MV-4-11 (cell line): ENCODE results near the gene CDRT15L2.
"Not testable (repeated sequence)": the region's sequence is repeated elsewhere in the genome, so short reads cannot be mapped to it uniquely, and the experiment has no call there.

Experiments used
- DNase-seq: peaks from one replicate; lab custom pipeline; 2025; lab: John Stamatoyannopoulos, UW

CDRT15L2 gene

GRCh38 chr17:20575071-20575470 lies 4.5 kb upstream of the CDRT15L2 start:
- DNase-seq = not testable (repeated sequence)

DNA sequence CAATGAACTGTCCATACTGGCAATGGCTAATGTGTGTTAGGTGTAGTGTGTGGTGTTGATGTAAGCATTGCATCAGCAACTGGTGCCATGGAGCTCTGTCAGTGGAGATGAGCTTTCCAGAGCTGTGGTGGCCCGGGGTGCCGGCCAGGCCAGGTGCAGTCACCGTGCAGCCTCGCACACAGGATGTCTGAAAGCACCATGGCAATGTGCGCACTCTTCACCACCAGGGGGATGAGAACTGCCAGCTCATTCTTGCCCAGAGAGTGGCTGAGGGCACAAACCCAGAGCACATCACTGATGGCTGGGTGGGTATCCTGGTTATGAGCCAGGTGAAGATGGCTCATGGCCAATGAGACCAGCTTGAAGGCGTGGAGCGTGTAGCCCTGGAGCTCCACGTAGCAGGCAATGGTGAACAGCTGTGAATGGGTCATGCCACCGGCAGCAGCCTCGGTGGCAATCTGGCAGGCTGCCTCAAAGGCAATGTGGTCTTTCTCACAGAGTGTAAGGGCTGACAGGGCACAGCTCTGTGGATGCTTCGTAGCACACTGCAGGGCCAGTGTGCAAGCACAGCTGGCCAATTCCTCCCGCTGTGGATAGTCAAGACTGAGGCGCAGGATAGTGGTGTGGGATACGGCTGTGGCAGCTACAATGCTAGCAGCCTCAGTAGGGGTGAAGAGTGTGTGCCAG lies 4.5 kb downstream of the CDRT15L2 start:
- DNase-seq = not testable (repeated sequence)

DNA sequence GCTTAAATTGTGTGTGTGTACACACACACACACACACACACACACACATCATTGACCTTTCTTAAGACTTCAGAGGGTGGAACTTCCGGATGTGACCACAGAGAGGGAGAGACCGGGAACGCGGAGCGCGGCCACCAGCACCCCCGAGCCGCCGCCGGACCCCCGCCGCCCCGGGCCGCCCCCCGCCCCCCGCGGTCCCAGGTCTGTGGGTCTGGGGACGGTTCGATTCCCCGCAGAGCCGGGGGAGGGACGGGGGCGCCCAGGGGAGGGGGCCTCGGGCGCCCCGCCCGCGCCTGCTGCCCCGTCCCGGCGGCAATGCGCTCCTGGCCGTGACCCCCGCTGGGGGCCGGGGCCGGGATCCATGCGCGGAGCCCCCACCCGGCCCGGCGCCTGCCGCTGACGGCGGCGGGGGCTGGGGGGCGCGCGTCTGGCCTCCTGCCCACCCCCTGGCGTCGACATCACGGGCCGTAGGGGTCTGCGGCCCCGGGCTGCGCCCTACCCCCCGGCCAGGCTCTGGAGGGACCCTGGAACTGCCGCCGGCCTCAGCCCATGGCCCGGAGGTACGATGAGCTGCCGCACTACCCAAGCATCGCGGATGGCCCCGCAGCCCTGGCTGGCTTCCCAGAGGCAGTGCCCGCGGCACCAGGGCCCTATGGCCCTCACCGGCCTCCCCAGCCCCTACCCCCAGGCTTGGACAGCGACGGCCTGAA lies 9.4 kb downstream of the CDRT15L2 start:
- not testable (repeated sequence) for DNase-seq

DNA sequence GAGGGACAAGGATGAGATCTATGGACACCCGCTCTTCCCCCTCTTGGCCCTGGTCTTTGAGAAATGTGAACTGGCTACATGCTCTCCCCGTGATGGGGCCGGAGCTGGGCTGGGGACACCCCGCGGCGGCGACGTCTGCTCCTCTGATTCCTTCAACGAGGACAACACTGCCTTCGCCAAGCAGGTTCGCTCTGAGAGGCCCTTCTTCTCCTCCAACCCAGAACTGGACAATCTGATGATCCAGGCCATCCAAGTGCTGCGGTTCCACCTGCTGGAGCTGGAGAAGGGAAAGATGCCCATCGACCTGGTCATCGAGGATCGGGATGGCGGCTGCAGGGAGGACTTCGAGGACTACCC lies 9.9 kb downstream of the CDRT15L2 start:
- DNase-seq = not testable (repeated sequence)

GRCh38 chr17:20591040-20591439 lies 11.5 kb downstream of the CDRT15L2 start:
- not testable (repeated sequence) for DNase-seq

DNA sequence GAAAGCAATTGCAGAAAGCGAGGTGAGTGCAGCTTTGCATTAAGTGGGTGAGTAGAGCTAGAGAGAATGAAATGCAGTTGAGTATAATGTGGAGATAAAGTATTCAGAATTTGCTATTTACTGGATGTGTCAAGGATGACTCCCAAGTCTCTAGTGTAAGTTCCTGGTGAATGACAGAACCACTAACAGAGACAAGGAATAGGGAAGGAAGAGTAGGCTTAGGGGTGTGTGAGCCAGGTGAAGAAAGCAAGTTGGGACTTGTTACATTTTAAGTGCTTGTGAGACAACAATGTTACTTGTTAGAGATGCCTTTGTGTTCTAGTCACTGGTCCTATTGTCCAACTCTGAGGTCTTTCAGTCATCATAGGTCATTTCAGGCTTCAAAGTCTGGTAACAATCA lies 26.0 kb downstream of the CDRT15L2 start:
- not testable (repeated sequence) for DNase-seq

DNA sequence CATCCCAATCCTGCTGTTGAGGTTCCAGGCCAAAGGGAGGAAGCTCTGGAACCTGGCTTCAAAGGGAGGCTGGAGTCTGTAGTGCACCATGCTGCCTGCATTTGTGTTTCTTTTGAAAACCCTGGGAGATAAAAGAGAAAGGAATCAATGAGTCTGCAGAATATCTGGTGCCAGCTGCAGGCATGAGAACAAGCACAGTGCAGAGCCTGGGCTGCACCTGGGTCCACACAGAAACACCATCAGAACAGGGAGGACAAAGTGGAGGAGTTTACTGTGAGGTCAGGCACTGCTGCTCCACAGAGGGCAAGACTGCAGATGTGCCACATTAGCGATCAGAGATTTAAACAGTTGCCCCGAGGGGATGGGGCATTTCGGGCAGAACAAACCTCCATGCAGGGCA lies 30.0 kb downstream of the CDRT15L2 start:
- not testable (repeated sequence) for DNase-seq

DNA sequence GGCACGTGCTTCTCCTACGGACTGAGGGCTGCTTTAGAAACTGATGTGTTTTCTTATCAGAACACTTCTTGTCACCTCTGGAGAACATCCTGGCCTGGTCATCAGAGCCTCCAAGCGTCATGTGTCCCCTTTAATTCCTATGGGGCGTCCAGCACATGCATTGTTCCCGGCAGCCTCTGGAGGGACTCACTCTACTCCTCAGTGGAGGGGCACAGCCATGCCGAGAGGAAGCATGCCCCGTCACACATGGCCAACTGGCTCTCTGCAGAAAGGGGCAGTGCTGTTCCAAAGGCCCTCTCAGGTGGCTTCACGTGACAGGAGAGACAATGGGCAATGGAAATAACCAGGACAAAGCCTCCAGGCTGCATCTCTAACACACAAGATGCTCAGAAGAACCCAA lies 31.8 kb downstream of the CDRT15L2 start:
- no peak for DNase-seq

- DNase-seq = no peak
These were observed 33.1 kb downstream of the CDRT15L2 start for GRCh38 chr17:20612635-20613034.

DNA sequence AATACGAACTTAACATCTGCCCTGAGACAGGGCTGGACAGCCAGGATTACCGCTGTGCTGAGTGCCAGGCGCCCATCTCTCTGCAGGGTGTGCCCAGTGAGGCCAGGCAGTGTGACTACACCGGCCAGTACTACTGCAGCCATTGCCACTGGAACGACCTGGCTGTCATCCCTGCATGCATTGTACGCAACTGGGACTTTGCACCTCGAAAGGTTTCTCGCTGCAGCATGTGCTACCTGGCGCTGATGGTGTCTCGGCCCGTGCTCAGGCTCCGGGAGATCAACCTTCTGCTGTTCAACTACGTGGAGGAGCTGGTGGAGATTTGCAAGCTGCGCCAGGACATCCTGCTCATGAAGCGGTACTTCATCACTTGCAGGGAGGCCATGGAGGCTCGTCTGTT lies 33.7 kb downstream of the CDRT15L2 start:
- DNase-seq = no peak

GRCh38 chr17:20613905-20614304 lies 34.4 kb downstream of the CDRT15L2 start:
- DNase-seq = no peak

DNA sequence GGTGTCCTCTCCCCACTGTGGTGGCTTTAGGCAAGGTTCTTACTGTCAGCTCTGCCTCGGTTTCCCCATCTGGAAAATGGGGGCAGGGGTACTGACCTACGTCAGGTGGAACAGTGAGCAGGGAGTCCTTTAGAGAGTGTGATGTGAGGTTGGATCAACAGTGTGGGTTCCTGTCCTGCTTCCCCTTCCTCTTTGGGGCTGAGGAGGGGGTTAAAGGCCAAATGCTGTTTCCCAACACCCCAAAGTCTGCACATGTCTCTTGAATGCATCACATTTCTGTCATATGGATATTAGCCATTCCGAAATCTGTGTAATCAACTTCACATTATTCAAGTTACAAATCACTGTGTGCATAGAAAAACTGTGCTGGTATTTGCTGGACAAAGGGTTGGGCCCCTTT lies 35.9 kb downstream of the CDRT15L2 start:
- not testable (repeated sequence) for DNase-seq
